Ovary (tissue), 3 donors: ENCODE data around the gene C6orf132.

Experiments used
- EP300 ChIP-seq: sonication (generic); formaldehyde crosslinking; IDR thresholded peaks from one replicate; pipeline ENCODE4 v1.6.1; 2017; ENCODE audit warnings: antibody characterized with exemption
- POLR2A ChIP-seq: fragments of 450-650 bp; IDR thresholded peaks from one replicate; pipeline ENCODE4 v1.6.1; 2017; ENCODE audit warnings: antibody characterized with exemption, mild to moderate bottlenecking, moderate library complexity
- TF ChIP-seq, protein P1 (sequence below), 3 donors: fragments of 450-650 bp in 2 of 3; fragments of 200-600 bp in 1 of 3; IDR thresholded peaks; one replicate each; pipeline versions ENCODE4 v1.5.1 to v1.8.0; 2016 to 2022; ENCODE audit warnings: antibody characterized with exemption in 3 of 3, mild to moderate bottlenecking in 1 of 3
- donor health status: DM: no; HTN: no; CAD: no.

DNA sequence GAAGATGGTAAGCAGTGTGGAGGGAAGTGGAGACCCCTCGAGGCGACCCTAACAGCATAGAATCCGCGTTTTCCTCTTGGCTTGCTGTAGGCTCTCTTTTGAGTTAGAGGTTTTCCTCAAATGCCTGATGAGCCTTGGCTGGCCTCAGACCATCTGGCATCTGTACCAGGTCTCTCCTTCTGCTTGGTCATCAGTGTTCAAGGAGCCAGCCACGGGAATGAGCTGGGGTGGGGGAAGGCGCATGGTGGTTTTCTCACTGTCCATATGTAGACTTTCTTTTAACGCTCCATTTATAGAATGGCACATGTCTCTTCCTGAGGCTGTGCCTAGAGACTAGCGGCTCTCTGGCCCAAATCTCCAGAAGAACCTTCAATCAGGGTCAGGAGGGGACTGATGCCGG, 22.6 kb upstream of the C6orf132 start:
- TF ChIP-seq, protein P1, sequence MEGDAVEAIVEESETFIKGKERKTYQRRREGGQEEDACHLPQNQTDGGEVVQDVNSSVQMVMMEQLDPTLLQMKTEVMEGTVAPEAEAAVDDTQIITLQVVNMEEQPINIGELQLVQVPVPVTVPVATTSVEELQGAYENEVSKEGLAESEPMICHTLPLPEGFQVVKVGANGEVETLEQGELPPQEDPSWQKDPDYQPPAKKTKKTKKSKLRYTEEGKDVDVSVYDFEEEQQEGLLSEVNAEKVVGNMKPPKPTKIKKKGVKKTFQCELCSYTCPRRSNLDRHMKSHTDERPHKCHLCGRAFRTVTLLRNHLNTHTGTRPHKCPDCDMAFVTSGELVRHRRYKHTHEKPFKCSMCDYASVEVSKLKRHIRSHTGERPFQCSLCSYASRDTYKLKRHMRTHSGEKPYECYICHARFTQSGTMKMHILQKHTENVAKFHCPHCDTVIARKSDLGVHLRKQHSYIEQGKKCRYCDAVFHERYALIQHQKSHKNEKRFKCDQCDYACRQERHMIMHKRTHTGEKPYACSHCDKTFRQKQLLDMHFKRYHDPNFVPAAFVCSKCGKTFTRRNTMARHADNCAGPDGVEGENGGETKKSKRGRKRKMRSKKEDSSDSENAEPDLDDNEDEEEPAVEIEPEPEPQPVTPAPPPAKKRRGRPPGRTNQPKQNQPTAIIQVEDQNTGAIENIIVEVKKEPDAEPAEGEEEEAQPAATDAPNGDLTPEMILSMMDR (IDR thresholded peaks at IDR 0.05) = no peak
- TF ChIP-seq EP300 (no peak), POLR2A (no peak)
